IMR-90 (cell line): Measurements from ENCODE around the gene GCGR. TPM values are rescaled to one million over a fixed set of nuclear protein-coding genes. Genes with fewer than 3 reads are reported as not detected.

Experiments used
- ATAC-seq: fragments of 200-7000 bp; cut with Tn5 transposase; 2 replicates; pipeline ENCODE4 v1.9.1; 2020; ENCODE audit warnings: low read depth, mild to moderate bottlenecking, moderate library complexity
- BruUV-seq: library from RNA; stranded (reverse); fragments of 400-500 nt; replicated peaks from 2 replicates; lab custom pipeline; 2021; lab: Mats Ljungman, UMichigan
- CTCF ChIA-PET: fragments of 300-600 bp; formaldehyde crosslinking; extraction: SDS; loops from one replicate; lab custom pipeline; 2021; ENCODE audit warnings: antibody characterized with exemption; lab: Yijun Ruan, JAX
- POLR2A ChIA-PET: fragments of 300-600 bp; sonication (Branson Sonifier 250); formaldehyde crosslinking; loops from one replicate; lab custom pipeline; 2022; ENCODE audit warnings: antibody characterized with exemption; ENCODE audit not compliant: unreplicated experiment; lab: Charles Lee
- DNase-seq: peaks from one replicate; pipeline ENCODE4 v3.0.0; 2013
- H2AFZ ChIP-seq: replicated peaks from 2 replicates; pipeline ENCODE3; 2013; ENCODE audit warnings: low read length, mild to moderate bottlenecking; ENCODE audit not compliant: poor library complexity
- H2AK5ac ChIP-seq: 2 replicates; pipeline ENCODE4 v1.6.1; 2013; ENCODE audit warnings: low read depth, low read length, inconsistent platforms
- H2AK9ac ChIP-seq: replicated peaks from 2 replicates; pipeline ENCODE3; 2013; ENCODE audit warnings: mild to moderate bottlenecking, low read depth, low read length, moderate library complexity; ENCODE audit not compliant: poor library complexity
- H2BK120ac ChIP-seq: 2 replicates; pipeline ENCODE4 v1.6.1; 2013; ENCODE audit warnings: low read depth, low read length, inconsistent platforms
- H2BK15ac ChIP-seq: 3 replicates; pipeline ENCODE4 v1.6.1; 2013; ENCODE audit warnings: low read depth, low read length, inconsistent platforms
- H2BK20ac ChIP-seq: 2 replicates; pipeline ENCODE4 v1.6.1; 2013; ENCODE audit warnings: low read depth, mild to moderate bottlenecking, inconsistent platforms, low read length, moderate library complexity
- H2BK5ac ChIP-seq: 2 replicates; pipeline ENCODE4 v1.6.1; 2013; ENCODE audit warnings: mild to moderate bottlenecking, low read depth, low read length, inconsistent platforms; ENCODE audit not compliant: poor library complexity, severe bottlenecking
- H3K14ac ChIP-seq: replicated peaks from 2 replicates; pipeline ENCODE4 v1.6.1; 2013; ENCODE audit warnings: low read depth, low read length, inconsistent platforms
- H3K18ac ChIP-seq: 2 replicates; pipeline ENCODE4 v1.6.1; 2013; ENCODE audit warnings: low read depth, low read length, control low read depth
- H3K23ac ChIP-seq: 2 replicates; pipeline ENCODE4 v1.6.1; 2013; ENCODE audit warnings: low read depth, low read length, inconsistent platforms
- H3K27ac ChIP-seq: 2 replicates; pipeline ENCODE4 v1.5.1; 2013; ENCODE audit warnings: mild to moderate bottlenecking, control low read depth, low read length; ENCODE audit not compliant: insufficient read depth
- H3K27me3 ChIP-seq: 2 replicates; pipeline ENCODE4 v1.6.1; 2013; ENCODE audit warnings: low read length; ENCODE audit not compliant: control insufficient read depth, insufficient read depth
- H3K36me3 ChIP-seq: 2 replicates; pipeline ENCODE4 v1.6.1; 2013; ENCODE audit warnings: low read length, mixed read lengths; ENCODE audit not compliant: control insufficient read depth, insufficient read depth
- H3K4ac ChIP-seq: 2 replicates; pipeline ENCODE4 v1.6.1; 2013; ENCODE audit warnings: low read depth, low read length, inconsistent platforms
- H3K4me1 ChIP-seq: 2 replicates; pipeline ENCODE4 v1.6.1; 2013; ENCODE audit warnings: low read length, mixed read lengths; ENCODE audit not compliant: control insufficient read depth, insufficient read depth
- H3K4me2 ChIP-seq: 2 replicates; pipeline ENCODE4 v1.6.1; 2013; ENCODE audit warnings: low read depth, mild to moderate bottlenecking, control low read depth, low read length, moderate library complexity
- H3K4me3 ChIP-seq: 2 replicates; pipeline ENCODE4 v1.5.1; 2013; ENCODE audit warnings: low read depth, mild to moderate bottlenecking, control low read depth, low read length, moderate library complexity; ENCODE audit not compliant: insufficient read depth
- H3K56ac ChIP-seq: 2 replicates; pipeline ENCODE4 v1.6.1; 2013; ENCODE audit warnings: low read length, inconsistent platforms; ENCODE audit not compliant: insufficient read depth; ENCODE audit errors: extremely low read depth
- H3K79me1 ChIP-seq, 2 experiments: 2 replicates each; pipeline ENCODE4 v1.6.1; 2013; ENCODE audit warnings: low read length in 2 of 2, inconsistent platforms in 1 of 2, low read depth in 1 of 2
- H3K9ac ChIP-seq: 2 replicates; pipeline ENCODE4 v1.6.1; 2013; ENCODE audit warnings: low read depth, low read length, control low read depth
- H3K9me1 ChIP-seq: 2 replicates; pipeline ENCODE4 v1.6.1; 2013; ENCODE audit warnings: low read length, inconsistent platforms; ENCODE audit not compliant: insufficient read depth
- H3K9me3 ChIP-seq: 2 replicates; pipeline ENCODE4 v1.6.1; 2013; ENCODE audit warnings: low read length; ENCODE audit not compliant: control insufficient read depth, insufficient read depth
- H4K20me1 ChIP-seq: 2 replicates; pipeline ENCODE4 v1.6.1; 2013; ENCODE audit warnings: low read length, inconsistent platforms; ENCODE audit not compliant: insufficient read depth
- H4K5ac ChIP-seq: 2 replicates; pipeline ENCODE4 v1.6.1; 2013; ENCODE audit warnings: mild to moderate bottlenecking, low read depth, low read length, control low read depth
- H4K8ac ChIP-seq, 2 experiments: 2 replicates each; pipeline ENCODE4 v1.6.1; 2013; ENCODE audit warnings: low read depth in 2 of 2, low read length in 2 of 2, control low read depth in 1 of 2, inconsistent platforms in 1 of 2
- H4K91ac ChIP-seq: 2 replicates; pipeline ENCODE4 v1.6.1; 2013; ENCODE audit warnings: low read depth, low read length, inconsistent platforms; ENCODE audit not compliant: insufficient read depth
- MAFK ChIP-seq: IDR thresholded peaks from 2 replicates; pipeline ENCODE4 v1.6.1; 2012; ENCODE audit warnings: low read depth, low read length, improper control_type of control experiment
- RCOR1 ChIP-seq: IDR thresholded peaks from 2 replicates; pipeline ENCODE4 v1.6.1; 2012; ENCODE audit warnings: mild to moderate bottlenecking, low read length, improper control_type of control experiment; ENCODE audit not compliant: insufficient replicate concordance
- USF2 ChIP-seq: fragments of 150-350 bp; IDR thresholded peaks from 2 replicates; pipeline ENCODE4 v1.6.1; 2017; ENCODE audit warnings: mild to moderate bottlenecking, antibody characterized with exemption, low read length, low read depth
- WGBS, 2 experiments: methylation state at CpG; one replicate each; pipeline versions ENCODE4 v1.1.5 to v1.1.7; 2013; ENCODE audit warnings: missing lambda C conversion rate in 2 of 2; ENCODE audit not compliant: insufficient read length in 1 of 2; ENCODE audit errors: extremely low coverage in 2 of 2; 5-methylcytosine and 5-hydroxymethylcytosine counted together
- dilution Hi-C: fragments of 300-500 bp; cut with HindIII; formaldehyde crosslinking; loops from one replicate; pipeline ENCODE4 v1.14.3; 2018; ENCODE audit warnings: low sequenced_read_pairs; ENCODE audit not compliant: unreplicated experiment
- in situ Hi-C: fragments of 300-500 bp; cut with MboI; formaldehyde crosslinking; loops from 3 replicates; pipeline ENCODE4 v1.14.3; 2019; ENCODE audit warnings: low sequenced_read_pairs, inconsistent platforms, mixed read lengths
- intact Hi-C: fragments of 100-400 bp; cut with micrococcal nuclease; formaldehyde crosslinking; loops from 2 replicates; pipeline ENCODE4 v1.10.0; 2022
- polyA plus RNA-seq, 3 experiments: library from polyadenylated mRNA; depleted of rRNA; stranded (reverse); fragments of >200 nt; gene quantifications; 2 replicates each; pipeline ENCODE4 v1.2.3, GENCODE V29; 2012; ENCODE audit warnings: low replicate concordance in 1 of 3
- total RNA-seq: library from RNA; depleted of rRNA; stranded (reverse); fragments of >200 nt; gene quantifications from 2 replicates; pipeline ENCODE4 v1.2.3, GENCODE V29; 2012

GCGR gene
- total and polyA plus RNA-seq, 2 of the 4 experiments (the other 2 are of a cell fraction), result not detected

DNA sequence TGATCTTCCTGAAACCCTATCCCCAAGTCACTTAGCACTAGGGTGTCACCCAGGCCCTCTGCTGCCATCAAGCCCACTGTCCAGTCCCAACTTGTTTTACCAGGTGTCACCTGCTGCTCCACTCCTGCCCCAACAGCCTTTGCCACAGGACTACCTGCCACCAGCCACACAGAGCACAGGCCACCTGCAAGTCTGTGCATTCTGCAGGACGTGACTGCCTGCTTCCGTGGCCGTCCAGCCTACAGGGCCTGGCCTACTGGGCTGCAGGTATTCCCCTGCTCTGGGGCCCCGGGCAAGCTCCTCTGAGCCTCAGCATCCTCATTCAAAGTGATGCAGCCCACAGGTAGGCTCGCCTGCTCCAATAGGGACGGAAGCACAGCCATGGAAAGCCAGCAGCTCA, 25.9 kb downstream of the GCGR start:
- H3K79me1 ChIP-seq, result peaks cover 25 to 79% of the 10 kb centered on the region in 2 experiments
- H2AK9ac ChIP-seq, result no peak overlapping the region
- no peak overlapping the region for H2BK120ac ChIP-seq
- DNase-seq (no peak), ATAC-seq (no peak)
- H2AFZ ChIP-seq, result no peak overlapping the region
- peaks cover 6% of the 10 kb centered on the region; the same call in 1 of the 2 replicates for H3K36me3 ChIP-seq
- H3K9ac ChIP-seq, result no peak overlapping the region
- H3K4me3 ChIP-seq, result no peak overlapping the region
- H3K4ac ChIP-seq, result no peak overlapping the region
- WGBS, 2 experiments, result 80% methylated on average over 3 of the region's 6 CpGs; no CpG with 5 or more reads in 1 of the 2 experiments
- H3K14ac ChIP-seq, result no peak overlapping the region
- no peak overlapping the region for H2BK5ac ChIP-seq
- H3K9me1 ChIP-seq, result peaks cover 30% of the 10 kb centered on the region
- H2BK20ac ChIP-seq, result no peak overlapping the region
- peaks cover 46% of the 10 kb centered on the region for H4K20me1 ChIP-seq
- BruUV-seq, result no TSS peak
- CTCF ChIA-PET, result no interaction called here
- no peak overlapping the region for H3K23ac ChIP-seq
- no peak overlapping the region for H4K8ac ChIP-seq
- H3K56ac ChIP-seq, result no peak overlapping the region
- H3K18ac ChIP-seq, result no peak overlapping the region
- no peak overlapping the region for H4K91ac ChIP-seq
- POLR2A ChIA-PET, result no interaction called here
- dilution Hi-C loops, result no loop called here
- H2BK15ac ChIP-seq, result no peak overlapping the region
- H3K9me3 ChIP-seq, result no peaks in the 10 kb centered on the region
- H3K27ac ChIP-seq, result no peak overlapping the region
- no peak overlapping the region for H3K4me2 ChIP-seq
- H3K27me3 ChIP-seq, result no peaks in the 10 kb centered on the region
- H2AK5ac ChIP-seq, result no peak overlapping the region
- peaks cover 15% of the 10 kb centered on the region for H3K4me1 ChIP-seq
- no peak overlapping the region for H4K5ac ChIP-seq
- TF ChIP-seq USF2 (no peak), RCOR1 (no peak), MAFK (no peak)
- intact Hi-C loops, result no loop called here
- in situ Hi-C loops, result no loop called here
